GM21717 (cell line): ENCODE results near the gene RBM20.

Experiments
- ATAC-seq: cut with Tn5 transposase; IDR thresholded peaks from one replicate; pipeline ENCODE4 v1.9.1; 2021; ENCODE audit warnings: mild to moderate bottlenecking, moderate library complexity; ENCODE audit not compliant: unreplicated experiment

RBM20 gene

DNA sequence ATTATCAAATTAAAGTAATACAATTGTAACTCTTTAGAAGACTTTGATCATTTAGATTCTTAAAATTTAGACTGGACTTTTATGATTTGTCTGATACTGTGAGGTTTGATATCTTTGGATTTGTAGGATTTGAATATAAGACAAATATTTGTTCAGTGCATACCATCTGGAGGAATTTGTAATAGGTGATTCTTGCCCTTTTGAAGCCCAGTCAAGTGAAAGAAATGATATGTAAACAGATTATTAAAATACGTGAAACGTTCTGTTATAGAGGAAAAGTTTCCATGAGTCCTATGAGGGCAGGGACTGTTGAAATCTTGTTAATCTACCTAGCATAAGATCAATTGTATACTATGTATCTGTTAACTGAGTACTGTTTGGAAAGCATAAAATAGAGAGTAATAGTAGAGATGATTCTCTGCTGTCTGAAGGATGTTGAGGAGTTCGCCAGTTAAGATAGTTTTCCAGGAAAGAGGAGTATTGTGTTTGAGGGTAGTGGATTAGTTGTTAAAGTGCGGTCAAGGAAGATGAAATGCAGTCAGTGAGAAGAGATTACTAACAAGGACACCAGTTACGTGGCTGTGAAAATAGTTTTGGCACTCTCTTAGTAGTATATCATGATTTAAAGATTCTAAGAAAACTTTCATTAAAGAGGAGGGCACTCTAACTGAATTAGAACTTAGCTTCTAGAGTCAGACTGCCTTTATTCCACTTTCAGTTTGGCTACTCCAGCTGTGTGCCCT lies 242.0 kb downstream of the RBM20 start:
- ATAC-seq: no peak

- ATAC-seq: no peak
Observed at GRCh38 chr10:110887560-110887959, 243.4 kb downstream of the RBM20 start.
